Astrocyte of the cerebellum (primary cell): ENCODE data around the gene C20orf141.

Source experiments
- DNase-seq: peaks from one replicate; pipeline ENCODE4 v3.0.0-alpha.2; 2011; ENCODE audit warnings: low read depth
- H3K4me3 ChIP-seq: 2 replicates; pipeline ENCODE4 v1.5.1; 2011; ENCODE audit warnings: mild to moderate bottlenecking, low read depth, low read length, moderate library complexity
- in situ Hi-C: cut with HindIII; loops from 2 replicates; pipeline ENCODE4 v1.10.0; 2017; ENCODE audit warnings: low sequenced_read_pairs
- TF ChIP-seq, protein P1 (sequence below): IDR thresholded peaks from 2 replicates; pipeline ENCODE4 v1.5.1; 2012; ENCODE audit warnings: low read length, low read depth, moderate library complexity, mild to moderate bottlenecking; ENCODE audit errors: missing control alignments

The C20orf141 gene

DNA sequence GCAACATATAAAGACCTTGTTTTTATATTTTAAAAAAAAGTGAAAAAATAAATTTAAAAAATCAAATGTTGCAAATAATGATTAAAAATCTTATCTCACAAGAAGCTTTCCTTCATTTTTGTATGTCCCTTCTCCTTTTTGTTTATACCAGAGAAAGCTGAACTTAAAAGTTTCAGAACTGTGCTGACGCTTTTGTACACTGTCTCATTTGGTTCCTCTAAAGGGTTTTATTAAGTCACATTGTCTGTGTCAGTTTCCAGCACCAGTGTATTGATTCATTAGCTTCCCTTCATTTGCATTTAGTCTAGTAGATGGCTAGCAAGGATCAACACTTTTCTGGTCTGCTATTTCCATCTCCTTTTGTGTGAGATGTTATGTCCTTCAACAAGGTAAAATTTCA, 19.0 kb downstream of the C20orf141 start:
- in situ Hi-C loops = no loop called here

DNA sequence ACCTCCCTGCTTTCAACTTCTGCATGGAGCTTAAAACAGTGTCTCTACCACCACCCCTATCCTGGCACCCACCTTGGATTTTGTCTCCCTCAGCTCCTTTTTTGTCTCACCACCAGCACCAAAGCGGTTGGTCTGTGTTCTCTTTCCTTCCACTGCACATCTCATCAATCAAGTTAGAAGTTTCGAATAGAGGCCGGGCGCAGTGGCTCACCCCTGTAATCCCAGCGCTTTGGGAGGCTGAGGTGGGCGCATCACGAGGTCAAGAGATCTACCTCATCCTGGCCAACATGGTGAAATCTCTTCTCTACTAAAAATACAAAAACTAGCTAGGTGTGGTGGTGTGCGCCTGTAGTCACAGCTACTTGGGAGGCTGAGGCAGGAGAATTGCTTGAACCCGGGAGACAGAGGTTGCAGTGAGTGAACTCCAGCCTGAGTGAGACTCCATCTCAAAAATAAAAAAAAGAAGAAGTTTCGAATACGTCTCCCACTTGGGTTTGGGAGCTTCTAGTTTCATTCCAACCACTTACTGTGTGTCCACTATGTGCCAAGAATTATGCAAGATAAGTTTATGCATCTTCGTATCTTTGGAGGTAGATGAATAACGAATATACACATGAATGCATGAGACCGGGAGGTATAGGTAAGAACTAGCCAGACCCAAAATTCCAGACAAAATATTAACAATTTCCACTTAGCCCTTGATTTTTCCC, 19.8 kb downstream of the C20orf141 start:
- TF ChIP-seq, protein P1, sequence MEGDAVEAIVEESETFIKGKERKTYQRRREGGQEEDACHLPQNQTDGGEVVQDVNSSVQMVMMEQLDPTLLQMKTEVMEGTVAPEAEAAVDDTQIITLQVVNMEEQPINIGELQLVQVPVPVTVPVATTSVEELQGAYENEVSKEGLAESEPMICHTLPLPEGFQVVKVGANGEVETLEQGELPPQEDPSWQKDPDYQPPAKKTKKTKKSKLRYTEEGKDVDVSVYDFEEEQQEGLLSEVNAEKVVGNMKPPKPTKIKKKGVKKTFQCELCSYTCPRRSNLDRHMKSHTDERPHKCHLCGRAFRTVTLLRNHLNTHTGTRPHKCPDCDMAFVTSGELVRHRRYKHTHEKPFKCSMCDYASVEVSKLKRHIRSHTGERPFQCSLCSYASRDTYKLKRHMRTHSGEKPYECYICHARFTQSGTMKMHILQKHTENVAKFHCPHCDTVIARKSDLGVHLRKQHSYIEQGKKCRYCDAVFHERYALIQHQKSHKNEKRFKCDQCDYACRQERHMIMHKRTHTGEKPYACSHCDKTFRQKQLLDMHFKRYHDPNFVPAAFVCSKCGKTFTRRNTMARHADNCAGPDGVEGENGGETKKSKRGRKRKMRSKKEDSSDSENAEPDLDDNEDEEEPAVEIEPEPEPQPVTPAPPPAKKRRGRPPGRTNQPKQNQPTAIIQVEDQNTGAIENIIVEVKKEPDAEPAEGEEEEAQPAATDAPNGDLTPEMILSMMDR = no peak
- DNase-seq = no peak
- no peak overlapping the region for H3K4me3 ChIP-seq
- in situ Hi-C loops = no loop called here

More for the DNA sequence above, 19.0 kb downstream of the C20orf141 start:
- TF ChIP-seq, protein P1 = no peak
- no peak overlapping the region for H3K4me3 ChIP-seq
- no peak for DNase-seq

DNA sequence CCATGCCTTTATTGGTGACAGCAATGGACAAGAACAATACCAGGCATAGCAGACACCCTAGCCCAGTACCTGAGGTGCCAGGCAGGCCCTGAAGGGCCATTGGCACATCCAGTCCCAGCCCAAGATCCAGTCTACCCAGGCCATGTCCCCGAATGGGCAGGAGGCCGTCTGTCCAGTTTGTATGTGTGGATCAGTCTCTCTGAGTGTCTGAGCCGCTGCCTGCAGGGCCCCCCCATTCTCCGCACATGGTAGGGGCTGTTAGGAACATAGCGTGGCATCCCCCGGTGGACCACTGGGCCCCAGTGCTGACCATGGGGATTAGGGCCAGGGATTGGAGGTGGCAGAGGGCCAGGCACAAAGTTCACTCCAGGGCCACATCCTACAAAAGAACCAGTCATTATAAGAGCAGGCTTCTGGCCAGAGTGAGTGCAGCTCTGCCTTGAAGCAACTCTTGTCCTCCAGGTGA, 20.6 kb downstream of the C20orf141 start:
- no peak for DNase-seq
- in situ Hi-C loops = no loop called here
- TF ChIP-seq, protein P1 = no peak

DNA sequence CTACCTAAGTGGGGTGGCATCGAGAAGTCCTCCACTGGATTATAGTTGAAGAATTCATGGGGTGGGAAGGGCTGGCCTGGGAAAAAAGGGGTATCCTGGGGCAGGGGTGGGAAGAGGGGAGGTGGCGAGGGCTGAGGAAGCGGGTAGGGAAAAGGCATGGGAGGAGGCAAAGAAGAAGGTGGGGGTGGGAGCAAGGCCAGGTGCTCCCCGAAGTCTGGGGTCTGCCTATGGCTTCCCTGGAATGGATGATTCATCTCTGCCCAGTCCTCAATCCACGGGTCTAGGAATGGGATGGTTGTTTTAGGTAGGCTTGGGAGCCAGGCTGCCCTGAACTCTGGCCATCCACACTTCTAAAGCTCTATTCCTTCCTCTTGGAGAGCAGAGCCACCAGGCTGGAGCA, 21.2 kb downstream of the C20orf141 start:
- DNase-seq = no peak
- TF ChIP-seq, protein P1 = no peak
- no peak overlapping the region for H3K4me3 ChIP-seq
- in situ Hi-C loops = no loop called here

More for the DNA sequence above, 20.6 kb downstream of the C20orf141 start:
- no peak overlapping the region for H3K4me3 ChIP-seq

DNA sequence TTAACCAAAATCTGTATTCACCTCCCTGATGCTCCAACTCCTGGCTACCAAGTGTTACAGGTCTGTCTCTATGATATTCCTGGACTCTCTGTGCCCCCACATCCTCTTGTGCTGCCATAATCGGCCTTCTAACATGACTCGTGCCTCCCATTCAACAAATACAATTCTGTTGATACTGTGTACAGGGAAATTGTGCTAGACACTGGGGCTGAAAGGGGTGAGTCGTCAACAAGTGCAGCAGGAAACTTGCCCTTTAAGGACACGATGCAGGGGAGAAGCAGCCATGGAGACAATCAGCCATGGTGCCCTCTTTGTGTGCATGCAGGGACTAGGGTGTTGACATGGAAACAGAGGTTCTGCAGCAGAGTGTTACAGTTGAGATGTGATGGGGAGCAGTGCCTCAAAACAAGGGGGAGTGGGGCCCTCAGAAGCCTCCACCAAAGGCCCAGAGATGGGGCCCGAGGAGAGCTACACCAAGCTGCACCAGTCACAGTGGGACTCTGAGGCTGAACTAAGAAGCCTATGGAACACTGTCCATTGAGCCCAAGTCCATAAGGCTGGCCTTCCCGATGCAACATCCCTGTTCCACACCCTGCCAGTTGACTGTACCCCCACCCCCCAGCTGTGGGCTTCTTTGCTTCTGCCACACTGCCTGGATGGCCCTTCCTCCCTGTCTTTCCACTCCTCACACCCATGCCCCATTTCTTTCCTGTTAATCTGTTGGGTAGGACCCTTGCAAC, 22.6 kb downstream of the C20orf141 start:
- TF ChIP-seq, protein P1 = no peak
- in situ Hi-C loops = no loop called here
- no peak overlapping the region for H3K4me3 ChIP-seq
- no peak for DNase-seq

DNA sequence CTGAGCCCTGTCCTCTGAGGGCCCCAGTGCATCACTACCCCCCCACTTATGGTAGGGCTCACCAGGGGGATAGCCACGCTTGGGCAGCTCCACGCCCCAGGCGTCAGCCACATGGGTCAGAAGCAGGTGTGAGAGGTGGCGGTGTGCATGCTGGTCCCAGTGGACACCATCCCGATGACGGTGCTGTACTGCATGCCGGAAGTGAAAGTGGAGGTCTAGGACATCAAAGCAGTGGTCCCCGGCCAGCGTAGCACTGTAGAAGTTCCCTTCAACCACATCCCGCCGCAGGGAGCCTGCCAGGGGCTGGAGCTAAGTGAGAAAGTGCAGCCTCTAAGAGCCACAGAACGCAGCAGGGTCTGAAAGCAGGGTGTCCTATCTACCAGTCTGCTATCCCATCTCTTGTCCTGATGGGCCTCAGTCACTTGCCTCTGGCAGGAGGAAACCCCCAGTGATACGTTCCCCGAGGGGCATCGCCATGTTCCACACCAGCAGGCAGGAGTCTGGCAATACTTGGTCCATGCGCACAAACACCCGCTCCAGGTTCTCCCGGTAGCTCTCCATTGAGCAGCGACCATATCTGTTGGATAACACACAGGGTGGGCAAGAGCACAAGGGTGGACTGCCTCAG, 23.5 kb downstream of the C20orf141 start:
- H3K4me3 ChIP-seq = no peak overlapping the region
- TF ChIP-seq, protein P1 = no peak
- in situ Hi-C loops = no loop called here
- no peak for DNase-seq
